ENCODE measurements around the gene ALDH2. TPM values are rescaled to one million over a fixed set of nuclear protein-coding genes. Genes with fewer than 3 reads are reported as not detected.

The ALDH2 gene
- total and polyA plus RNA-seq, 9 of the 15 experiments (the other 6 are each of a cell fraction or from before 2014, with no cell fraction given) = 1.9 to 22.5 (median 12.2) TPM

- TF ChIP-seq POLR2AphosphoS5 (IDR thresholded peaks at IDR 0.05; ENCODE audit: control insufficient read depth, insufficient read depth, low read depth, low read length) (no peak), ZNF41 (CRISPR knock-in tag; conservative IDR thresholded peaks at IDR 0.05) (no peak), HCFC1 (IDR thresholded peaks at IDR 0.05; ENCODE audit: low read depth, low read length) (no peak), RBM39 (optimal IDR thresholded peaks at IDR 0.05; ENCODE audit: low read depth, low read length) (no peak), EWSR1 (IDR thresholded peaks at IDR 0.05; ENCODE audit: borderline replicate concordance, low read depth, partially characterized antibody) (no peak), MAFG (tag; conservative IDR thresholded peaks at IDR 0.05) (no peak), THAP7 (CRISPR knock-in tag; IDR thresholded peaks at IDR 0.05) (no peak), USF2 (CRISPR knock-in tag; IDR thresholded peaks at IDR 0.05) (peak; percentile 9; the same call in 1 of the 2 replicates), POLR2A (conservative IDR thresholded peaks at IDR 0.05) (peak; percentile 40; the same call in 1 of the 2 replicates), NEUROD1 (IDR thresholded peaks at IDR 0.05; ENCODE audit: borderline replicate concordance, low read depth, low read length, partially characterized antibody) (no peak), SPI1 (IDR thresholded peaks at IDR 0.05; ENCODE audit: borderline replicate concordance, low read depth, low read length) (no peak), TCF3 (CRISPR knock-in tag; IDR thresholded peaks at IDR 0.05) (no peak), ZNF324 (CRISPR knock-in tag; IDR thresholded peaks at IDR 0.05) (no peak), GATAD2A (IDR thresholded peaks at IDR 0.05) (peak; percentile 6; the same call in 1 of the 2 replicates), GTF2B (IDR thresholded peaks at IDR 0.05; ENCODE audit: extremely low read depth, insufficient read length) (no peak), FOXA3 (CRISPR knock-in tag; conservative IDR thresholded peaks at IDR 0.05 in 1 of 2, IDR thresholded peaks at IDR 0.05 in 1 of 2) (peak in 1 of 2 experiments; percentile 4; a peak in 1 of 4 replicates), THRAP3 (IDR thresholded peaks at IDR 0.05; ENCODE audit: borderline replicate concordance) (no peak), PTRF (tag; IDR thresholded peaks at IDR 0.05) (no peak), STAT6 (CRISPR knock-in tag; IDR thresholded peaks at IDR 0.05) (0 out of 2 replicates have a peak, but pooled peaks have one; percentile 73), ATF7 (IDR thresholded peaks at IDR 0.05) (peak; percentile 78), ZNF217 (CRISPR knock-in tag; IDR thresholded peaks at IDR 0.05) (no peak), CREBBP (IDR thresholded peaks at IDR 0.05; ENCODE audit: low read depth, low read length) (no peak), PYGO2 (tag; IDR thresholded peaks at IDR 0.05) (no peak)
Measured at GRCh38 chr12:111766608-111767361, at the start of gene ALDH2 (continued).

All from K562 (cell line).